NB4 (cell line): ENCODE measurements around the gene ERP29.

Source experiments
- TF ChIP-seq, protein P1 (sequence below): IDR thresholded peaks from one replicate; pipeline ENCODE4 v1.5.1; 2012; ENCODE audit warnings: low read depth, low read length
- TF ChIP-seq, protein P2 (sequence below): IDR thresholded peaks from 2 replicates; pipeline ENCODE4 v1.6.1; 2011; ENCODE audit warnings: low read depth, low read length

DNA sequence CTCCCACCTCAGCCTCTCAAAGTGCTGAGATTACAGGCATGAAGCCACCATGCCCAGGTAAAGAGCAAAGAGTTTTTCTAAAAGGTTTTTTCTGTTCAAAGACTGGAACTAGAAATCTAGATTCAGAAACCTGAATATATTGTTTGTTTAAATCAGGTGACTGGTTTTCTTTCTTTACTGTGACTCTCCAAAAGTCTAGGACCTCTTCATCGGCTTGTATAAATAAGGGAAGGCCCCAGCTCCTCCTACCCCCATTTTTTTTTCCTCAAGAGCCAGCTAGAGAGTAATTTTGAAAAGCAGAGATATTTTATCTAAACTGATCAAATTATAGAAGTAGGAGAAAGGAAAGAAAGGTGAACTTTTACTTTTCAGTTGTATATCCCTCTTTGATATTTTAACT lies 48.3 kb upstream of the ERP29 start:
- TF ChIP-seq, protein P1, sequence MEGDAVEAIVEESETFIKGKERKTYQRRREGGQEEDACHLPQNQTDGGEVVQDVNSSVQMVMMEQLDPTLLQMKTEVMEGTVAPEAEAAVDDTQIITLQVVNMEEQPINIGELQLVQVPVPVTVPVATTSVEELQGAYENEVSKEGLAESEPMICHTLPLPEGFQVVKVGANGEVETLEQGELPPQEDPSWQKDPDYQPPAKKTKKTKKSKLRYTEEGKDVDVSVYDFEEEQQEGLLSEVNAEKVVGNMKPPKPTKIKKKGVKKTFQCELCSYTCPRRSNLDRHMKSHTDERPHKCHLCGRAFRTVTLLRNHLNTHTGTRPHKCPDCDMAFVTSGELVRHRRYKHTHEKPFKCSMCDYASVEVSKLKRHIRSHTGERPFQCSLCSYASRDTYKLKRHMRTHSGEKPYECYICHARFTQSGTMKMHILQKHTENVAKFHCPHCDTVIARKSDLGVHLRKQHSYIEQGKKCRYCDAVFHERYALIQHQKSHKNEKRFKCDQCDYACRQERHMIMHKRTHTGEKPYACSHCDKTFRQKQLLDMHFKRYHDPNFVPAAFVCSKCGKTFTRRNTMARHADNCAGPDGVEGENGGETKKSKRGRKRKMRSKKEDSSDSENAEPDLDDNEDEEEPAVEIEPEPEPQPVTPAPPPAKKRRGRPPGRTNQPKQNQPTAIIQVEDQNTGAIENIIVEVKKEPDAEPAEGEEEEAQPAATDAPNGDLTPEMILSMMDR: no peak
- TF ChIP-seq, protein P2, sequence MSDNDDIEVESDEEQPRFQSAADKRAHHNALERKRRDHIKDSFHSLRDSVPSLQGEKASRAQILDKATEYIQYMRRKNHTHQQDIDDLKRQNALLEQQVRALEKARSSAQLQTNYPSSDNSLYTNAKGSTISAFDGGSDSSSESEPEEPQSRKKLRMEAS: no peak
